Progenitor cell of endocrine pancreas (in vitro differentiated cells): ENCODE data around the gene EEF1A2. TPM values are rescaled to one million over a fixed set of nuclear protein-coding genes. Genes with fewer than 3 reads are reported as not detected.

Experiments used
- DNase-seq: peaks from one replicate; pipeline ENCODE4 v3.0.0; 2021; ENCODE audit warnings: low spot score; ENCODE audit not compliant: unreplicated experiment
- H3K27ac Mint-ChIP-seq: 2 replicates; pipeline ENCODE4 v1.8.0; 2021; ENCODE audit warnings: mild to moderate bottlenecking, moderate library complexity, mixed read lengths
- H3K27me3 Mint-ChIP-seq: 2 replicates; pipeline ENCODE4 v1.8.0; 2021; ENCODE audit warnings: mixed read lengths
- H3K36me3 Mint-ChIP-seq: 2 replicates; pipeline ENCODE4 v1.8.0; 2022; ENCODE audit warnings: mixed read lengths; ENCODE audit not compliant: insufficient read depth
- H3K4me1 Mint-ChIP-seq: 2 replicates; pipeline ENCODE4 v1.8.0; 2021; ENCODE audit warnings: low read depth, mixed read lengths
- H3K4me3 Mint-ChIP-seq: 2 replicates; pipeline ENCODE4 v1.8.0; 2021; ENCODE audit warnings: low read depth, mild to moderate bottlenecking, moderate library complexity, mixed read lengths
- H3K9me3 Mint-ChIP-seq: 2 replicates; pipeline ENCODE4 v1.8.0; 2021; ENCODE audit warnings: low read depth, mixed read lengths
- total RNA-seq: library from RNA; stranded (reverse); gene quantifications from 2 replicates; pipeline ENCODE4 v1.2.1, GENCODE V29; 2021
- TF ChIP-seq, protein P1 (sequence below): fragments of 200-600 bp; sonication (generic); IDR thresholded peaks from one replicate; pipeline ENCODE4 v1.5.0; 2021; ENCODE audit warnings: antibody characterized with exemption, mild to moderate bottlenecking; ENCODE audit not compliant: unreplicated experiment

Gene EEF1A2
- total RNA-seq, 1 donor from 2014 or later: 11.0 TPM

DNA sequence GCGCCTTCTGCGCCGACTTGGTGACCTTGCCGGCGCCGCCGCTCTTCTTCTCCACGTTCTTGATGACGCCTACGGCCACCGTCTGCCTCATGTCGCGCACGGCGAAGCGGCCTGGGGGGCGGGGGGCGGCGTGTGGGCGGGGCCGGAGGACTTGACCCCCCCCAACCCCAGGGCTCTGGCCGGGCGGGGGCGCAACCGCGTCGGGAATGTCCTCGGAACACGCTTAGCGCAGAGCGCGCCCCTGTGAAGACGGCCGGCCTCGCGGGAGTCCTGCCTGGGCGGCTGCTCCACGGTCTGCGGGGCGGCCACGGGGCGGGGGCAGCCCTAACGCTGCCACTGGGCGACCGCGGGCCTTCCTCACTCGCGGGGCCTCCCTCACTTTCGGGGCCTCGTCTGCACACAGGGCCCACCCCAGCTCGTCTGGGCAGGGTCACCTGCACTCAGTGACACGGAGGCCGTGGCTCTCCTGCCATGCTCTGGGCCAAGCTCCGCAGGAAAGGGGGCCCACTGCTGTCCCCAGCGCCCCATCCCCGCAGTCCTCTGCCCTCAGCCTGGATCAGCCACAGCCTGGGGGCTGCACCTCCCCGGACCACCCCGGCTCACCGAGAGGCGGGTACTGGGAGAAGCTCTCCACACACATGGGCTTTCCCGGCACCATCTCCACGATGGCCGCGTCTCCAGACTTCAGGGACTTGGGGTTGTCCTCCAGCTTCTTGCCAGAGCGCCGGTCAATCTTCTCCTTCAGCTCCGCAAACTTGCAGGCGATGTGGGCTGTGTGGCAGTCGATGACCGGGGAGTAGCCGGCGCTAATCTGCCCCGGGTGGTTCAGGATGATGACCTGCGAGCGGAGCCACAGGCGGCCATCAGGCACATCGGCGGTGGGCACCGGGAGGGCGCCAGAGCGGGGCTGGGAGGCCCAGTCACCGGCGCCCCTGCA, 10.3 kb downstream of the EEF1A2 start:
- TF ChIP-seq, protein P1, sequence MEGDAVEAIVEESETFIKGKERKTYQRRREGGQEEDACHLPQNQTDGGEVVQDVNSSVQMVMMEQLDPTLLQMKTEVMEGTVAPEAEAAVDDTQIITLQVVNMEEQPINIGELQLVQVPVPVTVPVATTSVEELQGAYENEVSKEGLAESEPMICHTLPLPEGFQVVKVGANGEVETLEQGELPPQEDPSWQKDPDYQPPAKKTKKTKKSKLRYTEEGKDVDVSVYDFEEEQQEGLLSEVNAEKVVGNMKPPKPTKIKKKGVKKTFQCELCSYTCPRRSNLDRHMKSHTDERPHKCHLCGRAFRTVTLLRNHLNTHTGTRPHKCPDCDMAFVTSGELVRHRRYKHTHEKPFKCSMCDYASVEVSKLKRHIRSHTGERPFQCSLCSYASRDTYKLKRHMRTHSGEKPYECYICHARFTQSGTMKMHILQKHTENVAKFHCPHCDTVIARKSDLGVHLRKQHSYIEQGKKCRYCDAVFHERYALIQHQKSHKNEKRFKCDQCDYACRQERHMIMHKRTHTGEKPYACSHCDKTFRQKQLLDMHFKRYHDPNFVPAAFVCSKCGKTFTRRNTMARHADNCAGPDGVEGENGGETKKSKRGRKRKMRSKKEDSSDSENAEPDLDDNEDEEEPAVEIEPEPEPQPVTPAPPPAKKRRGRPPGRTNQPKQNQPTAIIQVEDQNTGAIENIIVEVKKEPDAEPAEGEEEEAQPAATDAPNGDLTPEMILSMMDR: no peak
- Mint-ChIP-seq H3K9me3 (peaks cover 4% of the 10 kb centered on the region), H3K36me3 (no peaks in the 10 kb centered on the region), H3K4me3 (no peak overlapping the region), H3K27me3 (peaks cover 30% of the 10 kb centered on the region), H3K27ac (no peak overlapping the region), H3K4me1 (no peaks in the 10 kb centered on the region)
- DNase-seq: no peak

DNA sequence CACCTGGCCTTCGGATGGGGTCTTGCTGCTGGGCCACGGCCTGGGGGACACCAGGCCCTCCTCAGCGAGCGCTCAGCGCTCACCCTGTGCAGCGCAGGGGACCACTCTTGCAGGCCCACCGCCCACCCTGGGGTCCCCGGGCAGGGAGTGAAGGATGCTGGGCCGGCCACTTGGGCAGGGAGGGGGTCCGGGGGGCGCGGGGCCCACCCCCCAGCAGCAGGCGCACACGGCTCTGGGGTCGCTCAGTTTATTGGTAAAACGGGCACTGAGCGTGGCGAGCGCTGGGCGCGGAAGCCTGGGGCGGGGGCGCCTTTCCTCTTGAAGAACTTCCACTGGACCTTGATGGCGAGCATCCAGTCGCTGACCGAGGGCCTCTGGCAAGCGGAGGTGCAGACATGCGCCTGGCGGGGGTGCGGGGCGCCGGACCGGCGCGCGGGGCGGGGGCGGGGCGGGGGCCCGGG, 11.1 kb downstream of the EEF1A2 start:
- no peak for DNase-seq
- TF ChIP-seq, protein P1: no peak
- Mint-ChIP-seq H3K36me3 (no peaks in the 10 kb centered on the region), H3K27me3 (peaks cover 33% of the 10 kb centered on the region), H3K4me1 (no peaks in the 10 kb centered on the region), H3K4me3 (no peak overlapping the region), H3K27ac (no peak overlapping the region), H3K9me3 (peaks cover 4% of the 10 kb centered on the region)

DNA sequence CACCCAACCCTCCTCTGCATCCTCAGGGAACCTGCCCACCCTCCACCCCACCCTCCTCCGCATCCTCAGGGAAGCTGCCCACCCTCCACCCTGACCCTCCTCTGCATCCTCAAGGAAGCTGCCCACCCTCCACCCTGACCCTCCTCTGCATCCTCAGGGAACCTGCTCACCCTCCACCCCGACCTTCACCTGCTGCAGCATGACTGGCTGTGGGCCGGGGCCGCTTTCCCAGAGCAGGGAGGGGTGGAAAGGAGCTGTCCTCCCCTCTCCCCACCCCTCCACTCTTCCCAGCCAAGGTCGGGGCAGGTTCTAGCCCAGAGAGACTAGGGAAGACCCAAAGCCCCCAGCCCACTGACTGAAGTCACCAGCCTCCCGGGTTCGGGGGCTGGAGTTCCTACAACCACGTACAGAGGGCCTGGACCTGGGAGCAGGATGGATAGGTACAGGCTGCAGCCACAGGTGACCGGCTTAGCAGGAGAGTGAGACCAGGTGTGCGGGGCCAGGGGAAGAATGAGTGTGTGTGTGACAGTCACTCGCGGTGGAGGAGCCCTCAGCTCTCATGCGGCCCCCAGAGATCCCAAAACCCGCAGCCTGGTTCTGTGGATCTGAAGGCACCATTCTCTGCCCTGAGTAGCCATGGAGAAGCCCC, 11.6 kb downstream of the EEF1A2 start:
- DNase-seq: no peak
- H3K4me1 Mint-ChIP-seq: no peaks in the 10 kb centered on the region
- peaks cover under 1% of the 10 kb centered on the region for H3K9me3 Mint-ChIP-seq
- H3K27me3 Mint-ChIP-seq: peaks cover 38% of the 10 kb centered on the region
- no peak overlapping the region for H3K27ac Mint-ChIP-seq
- no peak overlapping the region for H3K4me3 Mint-ChIP-seq
- no peaks in the 10 kb centered on the region for H3K36me3 Mint-ChIP-seq
- TF ChIP-seq, protein P1: no peak

DNA sequence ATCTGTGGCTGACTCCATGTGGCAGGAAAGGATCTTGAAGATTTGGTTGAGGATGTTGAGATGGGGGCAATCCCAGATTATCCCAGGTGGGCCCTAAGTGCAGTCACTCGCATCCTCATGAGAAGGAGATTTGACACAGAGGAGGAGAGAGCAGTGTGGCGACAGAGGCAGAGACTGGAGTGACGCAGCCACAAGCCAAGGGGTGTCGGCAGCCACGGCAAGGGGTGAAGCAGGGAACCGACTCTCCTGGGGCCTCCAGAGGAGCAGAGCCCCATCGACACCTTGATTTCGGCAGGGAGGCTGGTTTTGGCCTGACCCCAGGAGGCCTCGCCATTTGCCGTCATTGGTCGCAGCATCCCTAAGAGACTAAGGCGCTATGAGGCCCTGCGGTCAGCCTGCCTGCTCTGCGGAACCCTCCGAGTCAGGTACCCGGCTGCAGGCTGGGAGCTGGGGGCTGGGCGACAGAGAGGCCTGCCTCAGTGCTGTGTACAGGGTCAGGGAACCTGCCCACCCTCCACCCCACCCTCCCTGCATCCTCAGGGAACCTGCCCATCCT, 12.5 kb downstream of the EEF1A2 start:
- Mint-ChIP-seq H3K4me1 (no peaks in the 10 kb centered on the region), H3K27me3 (peaks cover 41% of the 10 kb centered on the region), H3K36me3 (no peaks in the 10 kb centered on the region), H3K9me3 (no peaks in the 10 kb centered on the region), H3K27ac (no peak overlapping the region), H3K4me3 (no peak overlapping the region)
- TF ChIP-seq, protein P1: no peak
- no peak for DNase-seq
